GM19193 (cell line): ENCODE measurements around the gene AKAP6.

Experiments
- POLR2A ChIP-seq: IDR thresholded peaks from 4 replicates; pipeline ENCODE4 v1.6.1; 2011; ENCODE audit not compliant: insufficient read depth, insufficient read length; ENCODE audit errors: extremely low read depth

The AKAP6 gene

DNA sequence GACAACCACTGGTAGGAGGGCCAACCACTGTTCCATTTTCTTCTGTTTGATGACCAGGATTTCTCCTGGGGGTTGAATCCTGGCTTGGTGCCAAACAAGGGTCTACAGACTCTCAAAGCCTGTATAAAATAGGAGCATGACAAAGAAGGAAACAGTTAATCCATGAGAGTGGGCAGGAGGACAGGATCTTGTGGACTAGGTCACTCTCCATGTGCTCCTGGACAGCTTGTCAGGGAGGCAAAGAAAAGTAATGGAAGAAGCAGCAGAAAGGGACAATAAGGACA lies 243.7 kb downstream of the AKAP6 start:
- no peak for TF ChIP-seq POLR2A

DNA sequence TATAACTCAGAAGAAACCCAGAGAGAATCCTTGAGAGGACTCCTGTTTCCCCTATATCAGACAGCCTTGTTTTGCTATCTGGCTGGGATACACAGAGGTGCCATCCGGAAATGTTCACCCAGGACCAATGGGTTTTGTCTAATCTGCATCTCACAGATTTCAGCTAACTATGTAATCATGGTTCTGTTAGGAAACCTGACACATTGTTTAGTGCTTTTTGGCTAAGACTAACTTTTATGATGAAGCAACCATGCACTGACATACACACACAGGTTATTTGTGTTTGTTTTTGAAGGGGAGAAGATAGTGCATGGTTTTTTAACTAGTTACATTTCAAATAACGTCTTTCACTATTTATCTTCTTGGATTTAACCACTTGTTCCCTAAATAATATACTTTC lies 245.2 kb downstream of the AKAP6 start:
- no peak for TF ChIP-seq POLR2A

DNA sequence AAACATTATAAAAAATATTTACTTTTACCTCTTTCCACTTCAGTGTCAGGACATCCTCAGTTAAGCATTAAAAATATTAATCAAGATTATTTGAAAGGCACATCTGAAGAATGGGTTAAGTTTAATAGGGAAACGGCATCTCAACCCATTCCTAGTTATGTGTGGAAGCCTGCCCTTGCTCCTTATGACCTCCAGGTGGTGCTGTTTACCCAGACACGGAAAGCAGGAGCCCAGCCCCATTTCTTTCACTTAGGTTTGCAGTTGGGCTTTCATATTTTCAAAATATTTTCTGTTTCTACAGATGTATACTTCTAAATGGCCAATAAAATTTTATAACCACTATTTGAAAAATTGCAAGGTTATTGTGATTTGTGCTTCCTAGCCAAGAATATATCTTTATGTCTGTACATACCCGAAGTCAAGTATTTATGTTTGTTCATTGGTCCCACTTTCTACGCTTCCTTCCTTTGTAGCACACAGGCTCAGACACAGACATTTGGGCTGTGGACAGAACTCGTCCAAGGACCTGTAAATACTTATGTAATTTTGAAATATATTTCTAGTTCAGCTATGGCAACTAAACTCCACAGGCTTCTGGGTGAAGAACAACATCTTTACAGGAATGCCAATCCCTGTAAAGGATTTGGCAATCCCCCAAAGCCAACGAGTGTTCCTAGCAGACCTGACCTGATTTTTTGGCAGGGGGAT lies 247.1 kb downstream of the AKAP6 start:
- no peak for TF ChIP-seq POLR2A

GRCh38 chr14:32576977-32577376 lies 247.9 kb downstream of the AKAP6 start:
- no peak for TF ChIP-seq POLR2A

GRCh38 chr14:32578181-32578580 lies 249.1 kb downstream of the AKAP6 start:
- no peak for TF ChIP-seq POLR2A

DNA sequence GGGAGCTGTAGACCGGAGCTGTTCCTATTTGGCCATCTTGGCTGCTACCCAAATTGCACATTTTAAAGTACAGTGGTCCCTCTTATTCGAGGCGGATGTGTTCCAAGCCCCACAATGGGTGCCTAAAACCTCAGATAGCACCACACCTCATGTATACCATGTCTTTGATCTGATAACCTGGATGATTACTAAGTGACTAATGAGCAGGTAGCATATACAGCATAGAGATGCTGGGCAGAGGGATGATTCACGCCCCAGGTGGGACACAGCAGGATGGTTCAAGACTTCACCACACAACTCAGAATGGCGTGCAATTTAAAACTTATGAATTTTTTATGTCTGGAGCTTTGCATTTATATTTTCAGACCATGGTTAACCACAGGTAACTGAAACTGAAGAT lies 255.0 kb downstream of the AKAP6 start:
- TF ChIP-seq POLR2A, result no peak

DNA sequence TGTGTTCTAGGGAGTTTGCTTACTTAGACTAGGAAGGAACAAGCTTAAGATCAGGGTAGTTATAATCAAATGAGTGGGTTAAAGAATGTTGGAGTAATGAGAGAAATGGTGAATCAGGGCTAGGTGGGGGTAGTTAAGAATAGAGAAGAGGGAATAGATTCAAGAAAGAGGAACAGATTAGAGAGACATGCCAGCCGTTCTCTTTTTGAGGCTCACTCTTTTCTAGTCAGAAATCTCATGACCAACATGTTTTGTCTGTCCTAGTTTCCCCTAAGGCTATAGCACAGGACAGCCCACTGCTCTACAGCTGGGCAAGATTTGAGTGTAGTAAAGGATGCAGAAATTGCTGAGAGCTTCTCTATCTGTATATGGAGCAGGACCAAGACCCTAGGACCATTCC lies 258.4 kb downstream of the AKAP6 start:
- TF ChIP-seq POLR2A, result no peak

GRCh38 chr14:32588448-32589320 lies 259.6 kb downstream of the AKAP6 start:
- TF ChIP-seq POLR2A, result no peak

GRCh38 chr14:32590157-32590556 lies 261.1 kb downstream of the AKAP6 start:
- TF ChIP-seq POLR2A, result no peak

GRCh38 chr14:32593290-32593942 lies 264.3 kb downstream of the AKAP6 start:
- no peak for TF ChIP-seq POLR2A

DNA sequence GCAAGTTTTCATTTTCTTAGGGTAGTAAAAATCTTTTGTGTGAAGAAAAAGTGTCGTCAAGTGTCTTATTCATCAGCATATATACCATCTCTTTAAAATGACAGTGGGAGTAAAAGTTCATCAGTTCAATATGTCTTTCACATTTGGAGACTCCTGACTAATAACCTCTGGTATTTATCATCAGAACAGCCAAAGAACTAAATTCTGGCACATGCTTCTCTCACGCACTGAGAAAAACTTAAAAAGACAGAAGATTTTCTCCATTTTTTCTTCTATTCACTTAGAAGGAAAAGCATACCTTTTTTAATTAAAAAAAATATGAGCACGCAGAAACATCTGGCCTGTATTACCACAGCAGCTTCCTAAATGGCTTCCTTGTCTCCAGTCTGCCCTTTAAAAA lies 265.7 kb downstream of the AKAP6 start:
- TF ChIP-seq POLR2A, result no peak

DNA sequence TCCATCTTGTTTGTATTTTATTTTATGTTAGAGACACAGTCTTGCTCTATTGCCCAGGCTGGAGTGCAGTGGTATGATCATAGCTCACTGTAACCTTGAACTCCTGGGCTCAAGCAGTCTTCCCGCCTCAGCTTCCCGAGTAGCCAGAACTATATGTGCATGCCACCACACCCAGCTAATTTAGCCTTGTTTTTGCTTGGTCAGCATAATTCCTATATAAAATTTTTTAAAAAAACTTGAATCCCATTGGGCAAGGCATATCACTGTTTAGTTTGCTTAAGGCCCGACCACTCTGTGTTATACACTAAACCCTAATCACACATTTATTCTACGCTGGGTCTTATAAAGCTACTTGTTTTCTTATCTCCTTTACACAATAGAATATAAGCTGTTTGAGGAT lies 266.4 kb downstream of the AKAP6 start:
- TF ChIP-seq POLR2A, result no peak

GRCh38 chr14:32596390-32596789 lies 267.3 kb downstream of the AKAP6 start:
- no peak for TF ChIP-seq POLR2A

- TF ChIP-seq POLR2A, result no peak
Observed at GRCh38 chr14:32597771-32598170, 268.7 kb downstream of the AKAP6 start.

DNA sequence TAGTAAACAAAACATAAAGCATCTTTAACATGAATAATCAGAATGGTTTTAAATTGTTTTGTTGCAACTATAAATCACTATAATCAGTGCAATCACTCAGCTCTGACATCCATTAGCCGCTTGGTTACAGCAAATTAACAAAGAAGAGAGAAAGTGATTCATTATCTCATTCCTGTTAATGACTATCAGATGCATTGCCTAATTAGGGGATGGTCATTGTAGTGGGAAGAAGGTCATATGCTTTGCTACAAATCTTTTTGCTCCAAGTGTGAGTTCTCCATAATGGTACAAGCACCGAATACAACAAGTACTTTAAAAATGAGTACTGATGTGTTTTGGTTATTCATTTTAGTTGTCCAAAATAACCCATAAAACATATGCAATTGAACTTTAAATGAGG lies 272.0 kb downstream of the AKAP6 start:
- no peak for TF ChIP-seq POLR2A

- no peak for TF ChIP-seq POLR2A
Observed at GRCh38 chr14:32601906-32602305, 272.8 kb downstream of the AKAP6 start.

GRCh38 chr14:32602699-32603098 lies 273.6 kb downstream of the AKAP6 start:
- no peak for TF ChIP-seq POLR2A

GRCh38 chr14:32603992-32604565 lies 275.0 kb downstream of the AKAP6 start:
- TF ChIP-seq POLR2A, result no peak
